ENCODE measurements around the gene SYTL3.

GRCh38 chr6:158780246-158780884 lies 130.5 kb downstream of the SYTL3 start:
- TF ChIP-seq NRF1 (IDR thresholded peaks at IDR 0.05; ENCODE audit: low read depth, low read length): no peak
- TF ChIP-seq REST (IDR thresholded peaks at IDR 0.05; ENCODE audit: low read depth, low read length): no peak
